Glutamatergic neuron (in vitro differentiated cells): ENCODE results near the gene PSMB9. TPM values are rescaled to one million over a fixed set of nuclear protein-coding genes. Genes with fewer than 3 reads are reported as not detected.
A peak's percentile ranks its signal among the peaks of the same experiment; 100 is the strongest.

Experiments used
- DNase-seq: peaks from one replicate; pipeline ENCODE4 v3.0.0; 2022
- H3K27ac Mint-ChIP-seq: one replicate; pipeline ENCODE4 v1.8.0; 2020; ENCODE audit warnings: mild to moderate bottlenecking, mixed read lengths, inconsistent platforms; ENCODE audit not compliant: unreplicated experiment
- H3K27me3 Mint-ChIP-seq: one replicate; pipeline ENCODE4 v1.8.0; 2020; ENCODE audit warnings: mild to moderate bottlenecking, moderate library complexity, mixed read lengths, inconsistent platforms; ENCODE audit not compliant: unreplicated experiment
- H3K36me3 Mint-ChIP-seq: one replicate; pipeline ENCODE4 v1.8.0; 2020; ENCODE audit warnings: mild to moderate bottlenecking, mixed read lengths, inconsistent platforms; ENCODE audit not compliant: unreplicated experiment
- H3K4me1 Mint-ChIP-seq: one replicate; pipeline ENCODE4 v1.8.0; 2020; ENCODE audit warnings: mild to moderate bottlenecking, low read depth, mixed read lengths, inconsistent platforms; ENCODE audit not compliant: unreplicated experiment
- H3K4me3 Mint-ChIP-seq: one replicate; pipeline ENCODE4 v1.8.0; 2020; ENCODE audit warnings: mild to moderate bottlenecking, mixed read lengths, inconsistent platforms; ENCODE audit not compliant: unreplicated experiment
- H3K9me3 Mint-ChIP-seq: one replicate; pipeline ENCODE4 v1.8.0; 2020; ENCODE audit warnings: mild to moderate bottlenecking, moderate library complexity, mixed read lengths, inconsistent platforms; ENCODE audit not compliant: unreplicated experiment
- CTCF ChIP-seq: fragments of 200-600 bp; sonication (generic); IDR thresholded peaks from one replicate; pipeline ENCODE4 v1.5.0; 2021; ENCODE audit not compliant: partially characterized antibody, unreplicated experiment
- total RNA-seq: library from RNA; stranded (reverse); fragmentation: NEBNext Ultra II Directional; extraction: Animal tissue kit (Norgen Biotek cat#: 25700); gene quantifications from one replicate; pipeline ENCODE4 v1.2.1, GENCODE V29; 2021; ENCODE audit not compliant: unreplicated experiment

The PSMB9 gene
- total RNA-seq, 1 donor from 2014 or later = not detected

- H3K4me3 Mint-ChIP-seq = peak overlapping the region; percentile 54
- no peaks in the 10 kb centered on the region for H3K36me3 Mint-ChIP-seq
- peaks cover 3% of the 10 kb centered on the region for H3K9me3 Mint-ChIP-seq
- no peak for TF ChIP-seq CTCF
- H3K27me3 Mint-ChIP-seq = peaks cover 15% of the 10 kb centered on the region
- H3K27ac Mint-ChIP-seq = no peak overlapping the region
- peaks cover 5% of the 10 kb centered on the region for H3K4me1 Mint-ChIP-seq
- no peak for DNase-seq
These were observed 11.3 kb upstream of the PSMB9 start for GRCh38 chr6:32842690-32843089.

- Mint-ChIP-seq H3K27me3 (peaks cover 15% of the 10 kb centered on the region), H3K4me1 (peaks cover 5% of the 10 kb centered on the region), H3K4me3 (peak overlapping the region; percentile 94), H3K9me3 (peaks cover 3% of the 10 kb centered on the region), H3K27ac (no peak overlapping the region), H3K36me3 (no peaks in the 10 kb centered on the region)
- TF ChIP-seq CTCF = no peak
- DNase-seq = peak; percentile 18
These were observed 10.5 kb upstream of the PSMB9 start for GRCh38 chr6:32843331-32843978.

GRCh38 chr6:32843979-32844838 is 9.8 kb upstream of the PSMB9 start, which contains the start of gene PSMB8:
TSS of gene PSMB8 (minus strand) at chr6:32844047. CDS start at chr6:32843996, 51 bp downstream.
- peaks cover 3% of the 10 kb centered on the region for H3K9me3 Mint-ChIP-seq
- H3K27ac Mint-ChIP-seq = no peak within 1 kb of the TSS
- peaks cover 15% of the 10 kb centered on the region for H3K27me3 Mint-ChIP-seq
- H3K4me3 Mint-ChIP-seq = peak within 1 kb of the TSS; percentile 94
- no peaks in the 10 kb centered on the region for H3K36me3 Mint-ChIP-seq
- DNase-seq = peak; percentile 93
- TF ChIP-seq CTCF = no peak
- peaks cover 5% of the 10 kb centered on the region for H3K4me1 Mint-ChIP-seq

- peaks cover 5% of the 10 kb centered on the region for H3K9me3 Mint-ChIP-seq
- H3K27ac Mint-ChIP-seq = no peak overlapping the region
- no peaks in the 10 kb centered on the region for H3K36me3 Mint-ChIP-seq
- DNase-seq = no peak
- H3K4me1 Mint-ChIP-seq = peaks cover 5% of the 10 kb centered on the region
- H3K4me3 Mint-ChIP-seq = peak overlapping the region; percentile 94
- TF ChIP-seq CTCF = no peak
- peaks cover 15% of the 10 kb centered on the region for H3K27me3 Mint-ChIP-seq
These were observed 9.1 kb upstream of the PSMB9 start for GRCh38 chr6:32844839-32845383.
